GM19099 (cell line): ENCODE results near the gene SALL2.

Experiments
- POLR2A ChIP-seq: IDR thresholded peaks from 3 replicates; pipeline ENCODE4 v1.6.1; 2011; ENCODE audit warnings: low read depth; ENCODE audit not compliant: insufficient read length; ENCODE audit errors: extremely low read depth

SALL2 gene

GRCh38 chr14:21509432-21510143 lies 16.6 kb downstream of the SALL2 start:
- TF ChIP-seq POLR2A = no peak

DNA sequence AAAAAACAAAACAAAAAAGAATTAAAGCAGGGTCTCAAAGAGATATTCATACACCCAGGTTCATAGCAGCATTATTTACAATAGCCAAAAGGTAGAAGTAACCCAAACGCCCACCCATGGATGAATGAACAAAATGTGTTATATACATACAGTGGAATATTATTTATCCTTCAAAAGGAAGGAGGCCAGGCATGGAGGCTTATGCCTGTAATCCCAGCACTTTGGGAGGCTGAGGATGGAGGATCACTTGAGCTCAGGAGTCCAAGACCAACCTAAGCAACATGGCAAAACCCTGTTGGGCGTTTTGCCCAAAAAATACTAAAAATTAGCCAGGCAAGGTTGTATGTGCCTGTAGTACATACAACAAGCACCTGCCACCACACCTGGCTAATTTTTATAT lies 19.6 kb downstream of the SALL2 start:
- TF ChIP-seq POLR2A = no peak

DNA sequence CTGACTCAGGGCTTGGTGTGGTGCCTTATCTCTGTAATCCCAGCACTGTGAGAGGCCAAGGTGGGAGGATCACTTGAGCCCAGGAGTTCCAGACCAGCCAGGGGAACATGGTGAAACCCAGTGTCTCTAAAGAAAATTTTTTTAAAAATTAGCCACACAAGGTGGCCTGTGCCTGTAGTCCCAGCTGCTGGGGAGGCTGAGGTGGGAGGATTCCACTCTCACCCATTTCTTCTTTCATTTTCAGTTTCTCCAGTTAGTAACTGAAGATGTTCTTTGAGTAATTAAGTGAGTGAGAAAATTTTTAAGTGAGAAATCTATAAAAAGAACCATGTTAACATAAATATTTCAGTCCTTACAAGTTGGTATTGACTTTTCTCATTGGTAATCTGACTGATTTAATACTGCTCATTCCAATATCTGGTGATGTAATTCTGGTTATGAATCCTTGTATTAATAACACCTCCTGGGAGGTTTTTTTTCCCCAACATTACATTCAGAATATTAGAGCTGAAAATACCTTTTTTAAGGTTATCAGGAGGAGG lies 21.1 kb downstream of the SALL2 start:
- TF ChIP-seq POLR2A = no peak

GRCh38 chr14:21503376-21503775 lies 22.8 kb downstream of the SALL2 start:
- TF ChIP-seq POLR2A = no peak

DNA sequence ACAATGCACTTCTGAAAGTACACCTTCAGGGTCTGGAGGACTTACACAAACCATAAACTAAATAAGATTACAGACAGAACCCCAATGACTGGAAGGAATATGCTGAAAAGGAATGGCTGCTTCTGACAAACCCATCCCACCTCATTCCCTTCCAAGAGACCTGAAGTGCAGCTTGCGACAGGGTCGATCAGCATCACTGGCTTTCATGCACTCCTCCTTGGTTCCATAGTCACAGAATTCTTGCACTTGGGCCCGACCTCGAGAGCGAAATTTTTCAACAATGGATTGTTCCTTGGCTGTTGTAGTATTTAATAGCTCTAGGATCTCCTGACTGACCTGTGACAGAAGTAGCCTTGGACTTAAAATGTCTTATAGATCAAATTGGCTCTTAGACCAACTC lies 24.6 kb downstream of the SALL2 start:
- TF ChIP-seq POLR2A = no peak

GRCh38 chr14:21498540-21499526 lies 27.3 kb downstream of the SALL2 start:
- no peak for TF ChIP-seq POLR2A

- no peak for TF ChIP-seq POLR2A
These were observed 29.7 kb downstream of the SALL2 start for GRCh38 chr14:21496453-21496852.

DNA sequence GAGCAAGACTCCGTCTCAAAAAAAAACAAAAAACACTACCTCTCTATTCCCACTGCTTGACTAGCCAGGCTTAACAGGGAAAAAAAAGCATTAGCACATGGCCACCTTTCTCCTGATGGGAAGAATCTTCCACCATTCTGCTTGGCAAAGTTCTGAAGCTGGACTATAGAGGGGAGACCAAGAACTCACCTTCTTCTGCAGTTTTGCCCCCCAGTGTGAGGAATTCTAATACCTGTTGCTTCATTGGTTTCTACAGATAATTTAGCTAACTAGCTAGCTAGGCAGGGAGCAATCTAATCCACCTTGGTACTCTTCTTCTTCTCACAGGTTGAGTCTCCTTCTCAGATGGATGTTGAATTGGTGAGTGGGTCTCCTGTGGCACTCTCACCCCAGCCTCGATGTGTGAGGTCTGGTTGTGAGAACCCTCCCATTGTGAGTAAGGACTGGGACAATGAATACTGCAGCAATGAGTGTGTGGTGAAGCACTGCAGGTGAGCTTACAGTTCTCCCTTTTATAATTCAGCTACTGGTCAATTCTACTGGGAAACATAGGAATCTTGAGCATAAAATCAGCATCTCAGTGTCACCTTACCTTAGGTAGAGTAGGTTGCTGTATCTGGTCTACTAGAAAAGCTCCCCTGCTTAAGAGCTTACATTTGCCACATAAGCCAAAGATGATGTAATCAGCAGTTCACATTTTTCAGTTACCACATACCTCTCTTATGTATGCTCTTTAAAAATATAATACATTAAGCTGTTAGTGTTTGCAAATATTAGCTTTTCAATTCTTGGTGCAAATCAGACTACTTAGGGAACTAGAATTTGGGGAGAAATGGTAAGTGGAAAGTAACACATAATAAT lies 31.0 kb downstream of the SALL2 start:
- TF ChIP-seq POLR2A = no peak

- no peak for TF ChIP-seq POLR2A
These were observed 39.5 kb downstream of the SALL2 start for GRCh38 chr14:21486640-21487087.

DNA sequence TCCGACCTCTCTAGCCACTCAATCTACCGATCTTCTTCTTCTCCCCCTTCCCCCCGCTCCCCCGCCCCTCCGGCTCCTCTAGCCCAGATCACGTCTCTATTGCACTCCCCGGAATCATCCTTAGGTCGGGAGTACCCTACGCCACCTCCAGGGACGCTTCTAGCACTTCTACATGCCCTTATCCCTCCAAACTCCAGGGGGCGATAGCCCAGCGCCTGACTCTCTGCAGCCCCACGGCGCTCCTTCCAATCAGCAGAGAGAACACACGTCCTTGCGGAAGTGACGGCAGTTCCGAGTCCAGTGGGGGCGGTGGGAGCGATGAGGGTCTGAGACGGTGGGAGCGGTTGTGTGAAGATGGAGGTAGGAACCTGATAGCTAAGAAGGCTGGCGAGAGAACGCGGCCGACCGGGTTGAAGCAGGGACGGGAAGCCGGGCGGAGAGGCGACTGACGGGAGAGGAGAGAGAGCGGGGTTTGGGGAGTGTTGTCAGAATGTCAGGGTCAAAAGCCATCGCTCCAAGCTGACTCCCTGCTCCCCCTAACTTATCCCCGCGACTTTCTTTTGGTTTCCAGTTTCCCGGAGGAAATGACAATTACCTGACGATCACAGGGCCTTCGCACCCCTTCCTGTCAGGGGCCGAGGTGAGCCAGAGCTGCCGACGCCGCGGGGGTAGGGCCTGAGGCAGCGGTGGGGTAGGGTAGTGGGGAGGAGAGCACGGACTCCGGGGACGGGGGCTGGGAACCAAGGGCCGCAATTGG lies 49.0 kb downstream of the SALL2 start, which contains the start of the genes RAB2B and TOX4:
Gene RAB2B, minus strand, starts transcription at position 35 of the 757 bp plus-strand sequence. CDS start 87 bp downstream, outside the sequence.
Gene TOX4, plus strand, starts transcription at position 271 of the 757 bp plus-strand sequence. Its CDS starts 84 bp downstream, at position 355.
- TF ChIP-seq POLR2A = peak; percentile 77

DNA sequence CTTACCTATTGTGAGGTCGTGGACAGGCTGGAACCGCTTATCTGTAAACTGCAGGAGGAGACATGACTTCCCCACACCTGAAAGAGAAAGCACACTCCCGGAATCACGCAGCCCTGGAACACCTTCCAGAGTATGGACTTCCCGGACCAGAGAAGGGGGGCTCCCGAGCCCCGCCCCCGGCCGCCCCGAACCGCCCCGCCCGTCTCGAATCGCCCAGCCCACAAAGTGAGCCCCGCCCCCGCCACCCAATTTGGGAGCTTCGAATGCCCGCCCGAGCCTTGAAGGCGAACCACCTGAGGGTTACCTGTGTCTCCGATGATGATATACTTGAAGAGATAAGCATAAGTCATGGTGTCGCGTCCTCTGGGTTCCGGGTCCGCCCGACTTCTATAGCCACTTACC lies 49.6 kb downstream of the SALL2 start:
- peak; percentile 55 for TF ChIP-seq POLR2A

GRCh38 chr14:21475767-21476522 lies 50.2 kb downstream of the SALL2 start:
- TF ChIP-seq POLR2A = no peak
